Measurements from ENCODE around the gene GEMIN7. TPM values are rescaled to one million over a fixed set of nuclear protein-coding genes. Genes with fewer than 3 reads are reported as not detected.

Gene GEMIN7
- total RNA-seq, 1 donor from 2014 or later: 35.6 TPM

DNA sequence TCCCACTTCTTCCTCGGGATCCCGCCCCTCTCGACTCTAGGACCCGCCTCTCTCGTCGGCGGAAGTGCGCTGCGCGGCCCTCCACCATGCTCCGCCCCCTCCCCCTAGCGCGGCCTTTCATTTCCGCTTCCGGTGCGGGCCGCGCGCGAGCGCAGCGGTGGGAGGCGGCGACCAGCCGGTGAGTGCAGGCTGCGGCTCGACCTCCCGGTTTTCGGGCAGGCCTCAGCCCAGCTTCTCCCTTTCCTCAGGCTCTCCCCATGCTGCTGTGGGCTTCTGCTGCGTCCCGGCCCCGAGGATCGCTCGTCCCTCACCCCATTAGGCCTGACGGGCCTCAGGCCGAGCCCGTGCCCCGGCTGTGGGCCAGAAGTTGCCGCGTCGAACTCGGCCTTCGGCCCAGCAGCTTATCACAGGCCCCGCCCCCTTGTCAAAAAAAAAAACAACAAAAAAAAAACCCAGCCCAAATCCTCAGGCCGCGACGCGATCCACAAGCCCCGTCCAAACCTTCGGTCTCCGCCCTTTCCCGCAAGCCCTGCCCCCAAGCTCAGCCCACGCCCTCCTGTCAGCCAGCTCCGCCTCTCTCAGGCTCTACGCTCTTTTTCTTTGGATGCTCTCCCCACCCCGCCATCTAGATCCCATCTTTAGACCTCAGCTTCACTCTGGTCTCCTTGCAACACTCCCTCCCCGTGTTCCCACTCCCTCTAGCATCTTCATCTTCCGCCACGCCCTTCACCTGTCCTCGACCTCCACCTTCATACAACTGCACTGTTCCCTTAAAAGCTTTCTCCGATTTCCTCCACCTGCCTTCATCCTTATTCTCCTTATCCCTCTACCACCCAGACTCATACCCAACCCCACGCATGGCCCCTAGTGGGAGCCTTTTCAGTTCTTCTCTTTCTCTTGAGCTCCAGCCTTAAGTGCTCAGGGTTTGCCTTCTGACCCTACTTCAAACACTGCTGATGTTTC is 39.8 kb upstream of the GEMIN7 start, which contains the start of gene CLASRP:
CLASRP (plus strand) TSS at position 115 of the 963 bp plus-strand sequence. CDS start 1,168 bp downstream, outside the sequence.
- peak within 1 kb of the TSS; percentile 97 for H3K27ac Mint-ChIP-seq
- H3K4me3 Mint-ChIP-seq: peak within 1 kb of the TSS; percentile 97
- H3K27me3 Mint-ChIP-seq: no peaks in the 10 kb centered on the region
- H3K36me3 Mint-ChIP-seq: peaks cover 14% of the 10 kb centered on the region
- peaks cover 18% of the 10 kb centered on the region for H3K4me1 Mint-ChIP-seq (ENCODE audit: unreplicated experiment)
- no peaks in the 10 kb centered on the region for H3K9me3 Mint-ChIP-seq
- peak; percentile 91 for DNase-seq (ENCODE audit: extremely low spot score, unreplicated experiment)
- TF ChIP-seq CTCF (conservative IDR thresholded peaks at IDR 0.05): no peak

DNA sequence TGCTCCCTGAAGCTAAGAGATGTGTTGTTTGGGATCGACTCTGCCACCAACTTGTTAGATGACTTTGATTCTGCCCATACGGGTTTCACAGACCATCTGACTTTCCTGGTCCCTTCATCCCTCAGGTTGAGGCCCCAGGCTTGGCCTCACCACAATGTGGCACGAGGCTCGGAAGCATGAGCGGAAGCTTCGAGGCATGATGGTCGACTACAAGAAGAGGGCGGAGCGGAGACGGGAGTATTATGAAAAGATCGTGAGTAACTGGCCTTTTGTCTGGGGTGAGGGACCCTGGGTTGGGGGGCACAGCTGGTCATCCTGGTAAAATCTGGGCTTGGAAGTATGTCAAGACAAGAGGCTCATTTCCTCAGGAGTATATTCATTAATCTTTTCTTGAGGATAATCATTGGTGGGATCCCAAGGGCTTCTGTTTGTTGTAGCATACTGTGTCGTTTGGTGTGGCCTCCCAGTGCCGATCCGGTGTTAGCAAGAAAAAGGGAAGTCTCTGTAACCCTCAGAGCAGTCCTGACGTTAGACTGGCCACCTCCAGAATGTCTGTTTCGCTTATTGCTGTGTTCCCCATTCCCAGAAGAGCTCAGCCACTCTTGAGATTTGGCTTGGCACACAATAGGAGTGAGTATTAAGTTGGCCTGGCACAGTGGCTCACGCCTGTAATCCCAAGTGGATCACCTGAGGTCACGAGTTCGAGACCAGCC is 38.8 kb upstream of the GEMIN7 start:
- Mint-ChIP-seq H3K27me3 (no peaks in the 10 kb centered on the region), H3K9me3 (no peaks in the 10 kb centered on the region), H3K4me3 (peak overlapping the region; percentile 97), H3K27ac (peak overlapping the region; percentile 97), H3K36me3 (peaks cover 14% of the 10 kb centered on the region), H3K4me1 (ENCODE audit: unreplicated experiment) (peaks cover 18% of the 10 kb centered on the region)
- DNase-seq (ENCODE audit: extremely low spot score, unreplicated experiment): no peak
- TF ChIP-seq CTCF (conservative IDR thresholded peaks at IDR 0.05): no peak

DNA sequence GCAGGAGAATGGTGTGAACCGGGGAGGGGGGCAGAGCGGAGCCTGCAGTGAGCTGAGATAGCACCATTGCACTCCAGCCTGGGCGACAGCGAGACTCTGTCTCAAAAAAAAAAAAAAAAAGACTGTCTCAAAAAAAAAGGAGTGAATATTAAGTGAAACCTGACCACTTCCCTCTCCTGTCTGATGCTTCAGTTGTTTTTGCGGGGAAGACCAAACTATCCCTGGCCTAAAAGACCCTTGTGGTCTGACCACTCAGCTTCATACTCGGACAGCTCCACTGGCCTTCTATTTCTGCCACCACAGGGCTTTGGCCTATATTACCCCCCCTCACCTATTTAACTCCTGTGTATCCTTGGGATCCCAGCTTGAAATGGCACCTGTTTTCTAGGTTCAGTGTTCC is 37.9 kb upstream of the GEMIN7 start:
- H3K27ac Mint-ChIP-seq: peak overlapping the region; percentile 76
- no peak for TF ChIP-seq CTCF (conservative IDR thresholded peaks at IDR 0.05)
- no peaks in the 10 kb centered on the region for H3K9me3 Mint-ChIP-seq
- peaks cover 26% of the 10 kb centered on the region for H3K4me1 Mint-ChIP-seq (ENCODE audit: unreplicated experiment)
- peak overlapping the region; percentile 80 for H3K4me3 Mint-ChIP-seq
- H3K36me3 Mint-ChIP-seq: peaks cover 14% of the 10 kb centered on the region
- no peaks in the 10 kb centered on the region for H3K27me3 Mint-ChIP-seq
- no peak for DNase-seq (ENCODE audit: extremely low spot score, unreplicated experiment)

GRCh38 chr19:45045671-45046353 is 33.2 kb upstream of the GEMIN7 start:
- TF ChIP-seq CTCF (conservative IDR thresholded peaks at IDR 0.05): no peak
- no peak for DNase-seq (ENCODE audit: extremely low spot score, unreplicated experiment)
- Mint-ChIP-seq H3K36me3 (peaks cover 13% of the 10 kb centered on the region), H3K27me3 (no peaks in the 10 kb centered on the region), H3K4me3 (peak overlapping the region; percentile 65), H3K27ac (peak overlapping the region; percentile 80), H3K4me1 (ENCODE audit: unreplicated experiment) (peaks cover 14% of the 10 kb centered on the region), H3K9me3 (no peaks in the 10 kb centered on the region)

GRCh38 chr19:45046355-45046754 is 32.7 kb upstream of the GEMIN7 start:
- peak overlapping the region; percentile 80 for H3K27ac Mint-ChIP-seq
- DNase-seq (ENCODE audit: extremely low spot score, unreplicated experiment): no peak
- no peaks in the 10 kb centered on the region for H3K9me3 Mint-ChIP-seq
- TF ChIP-seq CTCF (conservative IDR thresholded peaks at IDR 0.05): no peak
- peaks cover 10% of the 10 kb centered on the region for H3K36me3 Mint-ChIP-seq
- peaks cover 14% of the 10 kb centered on the region for H3K4me1 Mint-ChIP-seq (ENCODE audit: unreplicated experiment)
- H3K27me3 Mint-ChIP-seq: no peaks in the 10 kb centered on the region
- peak overlapping the region; percentile 65 for H3K4me3 Mint-ChIP-seq

Measured in type B pancreatic cell (in vitro differentiated cells).